GM10248 (cell line): ENCODE results near the gene TMEM132E.

Experiments used
- CTCF ChIA-PET: fragments of 300-600 bp; sonication (Branson Sonifier 250); formaldehyde crosslinking; extraction: SDS; loops from one replicate; lab custom pipeline; 2021; ENCODE audit warnings: antibody characterized with exemption; lab: Yijun Ruan, JAX
- POLR2A ChIA-PET: fragments of 350-650 bp; sonication (Branson Sonifier 250); formaldehyde crosslinking; extraction: SDS; loops from one replicate; lab custom pipeline; 2020; ENCODE audit warnings: antibody characterized with exemption; lab: Yijun Ruan, JAX
- DNase-seq: peaks from one replicate; pipeline ENCODE4 v3.0.0; 2012; ENCODE audit errors: extremely low spot score
- CTCF ChIP-seq: IDR thresholded peaks from 2 replicates; pipeline ENCODE4 v1.5.1; 2012; ENCODE audit warnings: mild to moderate bottlenecking, low read depth; ENCODE audit errors: extremely low read depth, missing control alignments, control extremely low read depth

TMEM132E gene

GRCh38 chr17:34607917-34608316 is 28.5 kb downstream of the TMEM132E start:
- TF ChIP-seq CTCF: no peak
- ChIA-PET POLR2A (no interaction called here), CTCF (no interaction called here)
- no peak for DNase-seq

DNA sequence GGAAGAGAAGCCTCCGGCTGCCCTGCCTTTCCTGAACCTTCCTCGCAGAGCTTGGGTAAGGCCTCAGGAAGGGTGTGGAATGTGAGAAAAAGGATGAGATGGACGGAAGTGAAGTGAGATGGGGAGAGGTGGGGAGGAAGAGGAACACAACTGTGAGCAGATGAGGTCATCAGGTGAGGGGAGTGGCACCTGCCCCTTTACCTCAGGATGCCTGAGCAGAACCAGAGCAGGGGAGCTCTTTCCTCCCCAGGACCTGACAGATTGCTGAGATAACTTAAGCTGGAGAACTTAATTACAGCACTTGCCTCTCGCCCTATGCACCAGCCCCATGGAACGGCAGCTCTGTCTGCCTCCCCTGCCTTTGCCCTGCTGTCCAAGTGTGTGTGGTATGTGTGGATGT is 29.8 kb downstream of the TMEM132E start:
- TF ChIP-seq CTCF: no peak
- ChIA-PET POLR2A (no interaction called here), CTCF (no interaction called here)
- no peak for DNase-seq

DNA sequence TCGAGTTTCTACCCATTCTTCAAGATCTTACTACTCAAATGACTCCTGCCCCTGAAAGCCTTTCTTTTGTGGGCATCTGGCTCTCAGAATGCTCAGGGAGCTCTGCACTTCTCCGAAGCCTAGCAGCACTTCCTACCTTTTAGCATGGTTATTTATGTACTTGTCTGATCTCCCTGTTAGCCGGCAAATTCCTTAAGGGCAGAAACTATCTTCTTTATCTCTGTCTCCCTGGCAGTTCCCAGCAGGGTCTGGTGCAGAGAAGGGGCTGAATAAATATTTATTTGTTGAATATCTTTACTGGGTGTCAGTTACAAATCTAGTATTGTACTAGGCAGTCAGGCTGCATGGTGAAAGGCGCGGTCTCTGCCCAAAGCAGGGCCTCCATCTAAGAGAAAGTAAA is 30.7 kb downstream of the TMEM132E start:
- no peak for DNase-seq
- ChIA-PET CTCF (no interaction called here), POLR2A (no interaction called here)
- no peak for TF ChIP-seq CTCF

DNA sequence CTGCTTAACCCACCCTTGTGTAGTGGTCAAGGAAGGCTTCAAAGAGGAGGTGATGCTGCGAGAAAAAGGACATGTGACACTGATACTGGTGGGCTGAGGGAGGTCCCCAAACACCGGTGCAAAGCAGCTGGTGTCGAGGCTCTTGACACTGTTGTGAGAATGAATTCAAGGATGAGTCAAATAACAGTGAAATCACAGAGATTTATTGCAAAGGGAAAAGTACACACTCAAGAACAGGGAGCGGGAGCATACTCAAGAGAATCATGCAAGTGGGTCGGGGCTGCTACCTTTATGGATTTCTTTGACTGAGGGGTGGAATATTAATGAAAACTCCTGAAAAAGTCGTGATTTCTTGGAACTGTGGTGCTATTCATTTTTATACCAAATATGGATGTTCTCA is 31.1 kb downstream of the TMEM132E start:
- ChIA-PET POLR2A (no interaction called here), CTCF (no interaction called here)
- TF ChIP-seq CTCF: no peak
- DNase-seq: no peak

DNA sequence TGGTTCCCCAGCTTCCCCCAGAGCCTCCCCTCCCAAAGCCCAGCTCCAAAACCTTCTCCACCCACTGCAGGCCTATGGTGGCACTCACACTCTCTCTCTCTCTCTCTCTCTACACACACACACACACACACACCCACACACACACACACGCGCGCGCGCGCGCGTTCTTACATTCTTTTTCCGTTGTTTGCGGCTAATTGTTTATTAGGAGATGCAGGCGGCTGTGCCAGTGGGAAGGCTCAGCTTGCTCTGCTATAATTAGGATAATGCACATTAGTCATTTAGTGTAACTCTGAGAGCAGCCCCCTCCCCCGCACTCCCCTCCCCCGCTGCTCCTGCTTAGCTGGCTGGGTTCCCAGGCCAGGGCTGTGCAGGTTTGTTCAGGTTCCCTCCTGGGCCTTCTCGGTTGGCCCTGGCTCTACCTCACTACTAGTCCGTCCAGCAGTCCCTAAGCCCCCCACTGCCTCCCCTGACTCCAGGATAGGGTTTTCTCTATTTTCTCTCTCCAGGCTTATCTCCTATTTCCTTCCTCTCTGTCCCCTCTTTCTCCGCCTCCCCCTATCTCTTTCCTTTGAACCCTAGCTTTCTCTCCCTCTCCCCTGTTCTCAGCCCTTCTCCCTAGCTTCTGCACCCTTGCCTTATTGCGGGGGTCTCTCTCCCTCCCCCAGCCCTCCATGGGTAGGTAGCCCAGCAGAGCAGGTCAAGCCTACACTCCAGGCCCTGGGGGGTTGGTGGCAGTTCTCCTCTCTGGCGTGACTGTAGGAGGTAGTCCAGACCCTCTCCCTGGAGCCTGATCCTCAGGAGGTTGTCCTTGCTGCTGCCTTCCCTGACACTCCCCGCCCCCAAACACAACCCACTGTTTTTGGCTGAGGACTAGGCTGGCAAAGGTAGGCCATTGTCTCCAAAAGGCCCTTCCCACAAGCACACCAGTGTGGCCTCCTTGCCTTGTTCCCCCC is 34.0 kb downstream of the TMEM132E start:
- DNase-seq: no peak
- ChIA-PET POLR2A (no interaction called here), CTCF (no interaction called here)
- TF ChIP-seq CTCF: no peak

GRCh38 chr17:34614698-34615097 is 35.3 kb downstream of the TMEM132E start:
- ChIA-PET POLR2A (no interaction called here), CTCF (no interaction called here)
- no peak for TF ChIP-seq CTCF
- no peak for DNase-seq
